Stomach (tissue), 4 donors: Measurements from ENCODE around the gene ROBO1.

Experiments
- POLR2AphosphoS5 ChIP-seq, 3 donors: sonication (generic); formaldehyde crosslinking; IDR thresholded peaks; one replicate each; pipeline ENCODE4 v1.6.1; 2016; ENCODE audit warnings: antibody characterized with exemption in 3 of 3
- TF ChIP-seq, protein P1 (sequence below), 7 experiments: fragments of 450-650 bp in 4 of 7; fragments of 200-600 bp in 3 of 7; sonication (generic) in 3 of 7; IDR thresholded peaks; one replicate each; pipeline ENCODE4 v1.5.1; 2016 to 2019; ENCODE audit warnings: antibody characterized with exemption in 7 of 7, control low read depth in 2 of 7, mild to moderate bottlenecking in 1 of 7

DNA sequence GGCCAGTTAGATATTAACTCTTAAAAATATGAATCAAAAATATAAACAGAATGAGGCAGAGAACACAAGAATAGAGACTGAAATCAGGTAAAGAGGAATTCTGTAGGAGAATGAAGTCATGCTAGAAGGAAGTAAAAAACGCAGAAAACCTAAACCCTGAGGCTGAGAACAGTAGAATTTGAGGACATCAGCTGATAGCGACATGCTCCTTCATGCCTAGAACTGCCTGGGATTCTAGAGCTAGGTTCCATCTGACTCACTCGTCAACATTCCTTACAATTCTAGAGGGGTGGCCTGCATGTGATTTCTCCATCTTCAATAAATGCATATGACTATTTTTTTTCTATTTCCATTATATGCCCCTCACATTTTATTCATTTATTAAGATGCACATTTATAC, 343.0 kb downstream of the ROBO1 start:
- TF ChIP-seq, protein P1, sequence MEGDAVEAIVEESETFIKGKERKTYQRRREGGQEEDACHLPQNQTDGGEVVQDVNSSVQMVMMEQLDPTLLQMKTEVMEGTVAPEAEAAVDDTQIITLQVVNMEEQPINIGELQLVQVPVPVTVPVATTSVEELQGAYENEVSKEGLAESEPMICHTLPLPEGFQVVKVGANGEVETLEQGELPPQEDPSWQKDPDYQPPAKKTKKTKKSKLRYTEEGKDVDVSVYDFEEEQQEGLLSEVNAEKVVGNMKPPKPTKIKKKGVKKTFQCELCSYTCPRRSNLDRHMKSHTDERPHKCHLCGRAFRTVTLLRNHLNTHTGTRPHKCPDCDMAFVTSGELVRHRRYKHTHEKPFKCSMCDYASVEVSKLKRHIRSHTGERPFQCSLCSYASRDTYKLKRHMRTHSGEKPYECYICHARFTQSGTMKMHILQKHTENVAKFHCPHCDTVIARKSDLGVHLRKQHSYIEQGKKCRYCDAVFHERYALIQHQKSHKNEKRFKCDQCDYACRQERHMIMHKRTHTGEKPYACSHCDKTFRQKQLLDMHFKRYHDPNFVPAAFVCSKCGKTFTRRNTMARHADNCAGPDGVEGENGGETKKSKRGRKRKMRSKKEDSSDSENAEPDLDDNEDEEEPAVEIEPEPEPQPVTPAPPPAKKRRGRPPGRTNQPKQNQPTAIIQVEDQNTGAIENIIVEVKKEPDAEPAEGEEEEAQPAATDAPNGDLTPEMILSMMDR (IDR thresholded peaks at IDR 0.05), result no peak
- no peak for TF ChIP-seq POLR2AphosphoS5 (IDR thresholded peaks at IDR 0.05)
